K562 (cell line): ENCODE data around the gene EML3. TPM values are rescaled to one million over a fixed set of nuclear protein-coding genes. Genes with fewer than 3 reads are reported as not detected.
A peak's percentile ranks its signal among the peaks of the same experiment; 100 is the strongest.

Source experiments
- CREB1 ChIP-seq, 2 experiments: sonication (generic) in 1 of 2; formaldehyde crosslinking in 1 of 2; IDR thresholded peaks; 2 replicates each; pipeline versions ENCODE4 v1.6.1 to v1.8.0; 2012 to 2022; ENCODE audit warnings: inconsistent platforms in 1 of 2, mild to moderate bottlenecking in 1 of 2, missing genetic modification reagents in 1 of 2, moderate library complexity in 1 of 2
- CTBP1 ChIP-seq: fragments of 450-650 bp; IDR thresholded peaks from 2 replicates; pipeline ENCODE4 v1.6.1; 2016; ENCODE audit warnings: borderline replicate concordance
- PHB ChIP-seq: fragments of 250-450 bp; sonication (Bioruptor Pico); IDR thresholded peaks from 2 replicates; pipeline ENCODE4 v1.5.0; 2021
- PHF8 ChIP-seq: fragments of 200-600 bp; sonication (generic); IDR thresholded peaks from 2 replicates; pipeline ENCODE4 v1.6.1; 2012; ENCODE audit warnings: mixed run types, mild to moderate bottlenecking, inconsistent platforms, low read length, moderate library complexity, borderline replicate concordance
- SREBF1 ChIP-seq: fragments of 150-350 bp; IDR thresholded peaks from 2 replicates; pipeline ENCODE4 v1.6.1; 2014; ENCODE audit warnings: antibody characterized with exemption, low read depth, low read length, borderline replicate concordance
- ZFP36 ChIP-seq: fragments of 150-350 bp; IDR thresholded peaks from 2 replicates; pipeline ENCODE4 v1.6.1; 2018; ENCODE audit warnings: low read length, low read depth; ENCODE audit not compliant: partially characterized antibody
- ZNF232 ChIP-seq: sonication (generic); formaldehyde crosslinking; IDR thresholded peaks from 2 replicates; pipeline ENCODE4 v1.8.0; 2022; ENCODE audit warnings: mild to moderate bottlenecking, missing genetic modification reagents
- ZNF311 ChIP-seq: fragments of 250-450 bp; sonication (Bioruptor Pico); IDR thresholded peaks from 2 replicates; pipeline ENCODE4 v1.4.0; 2020; ENCODE audit warnings: mild to moderate bottlenecking, moderate library complexity
- ZNF445 ChIP-seq: fragments of 250-450 bp; sonication (Bioruptor Pico); IDR thresholded peaks from 2 replicates; pipeline ENCODE4 v1.4.0; 2020; ENCODE audit warnings: low read depth, mild to moderate bottlenecking, moderate library complexity
- polyA plus RNA-seq, 8 experiments: library from polyadenylated mRNA; depleted of rRNA in 4 of 8; stranded (reverse) in 5 of 8; unstranded in 3 of 8; fragments of >200 nt; fragmentation: Nextera tagmentation in 2 of 8; fragmentation: Illumina TruSeq in 1 of 8; extraction: Ambion mirVana in 2 of 8; extraction: Trizol in 1 of 8; gene quantifications; 2 replicates each; pipeline versions ENCODE4 v1.2.1 to v1.2.3, GENCODE V29; 2011 to 2014; ENCODE audit warnings: inconsistent platforms in 1 of 8, missing spikeins in 1 of 8
- total RNA-seq, 7 experiments: library from RNA; depleted of rRNA in 6 of 7; stranded (reverse); fragments of >200 nt in 6 of 7; fragmentation: Illumina TruSeq in 2 of 7; extraction: Trizol in 2 of 7; gene quantifications; 2 replicates each; pipeline versions ENCODE4 v1.2.1 to v1.2.3, GENCODE V29; 2011 to 2021; ENCODE audit warnings: low replicate concordance in 1 of 7
- TF ChIP-seq, protein P1 (sequence below): fragments of 200-800 bp; sonication (Bioruptor generic); IDR thresholded peaks from 2 replicates; pipeline ENCODE4 v1.6.1; 2017; ENCODE audit warnings: missing genetic modification characterization, missing compliant biosample characterization
- TF ChIP-seq, protein P2 (sequence below), 2 experiments: fragments of 450-650 bp in 1 of 2; sonication (generic) in 1 of 2; formaldehyde crosslinking in 1 of 2; IDR thresholded peaks; 2 replicates each; pipeline versions ENCODE4 v1.7.1 to v1.9.0; 2016 to 2022; ENCODE audit warnings: inconsistent platforms in 1 of 2, mild to moderate bottlenecking in 1 of 2, missing genetic modification reagents in 1 of 2
- TF ChIP-seq, protein P3 (sequence below): sonication (generic); formaldehyde crosslinking; IDR thresholded peaks from 2 replicates; pipeline ENCODE4 v1.8.0; 2022; ENCODE audit warnings: mild to moderate bottlenecking, missing genetic modification reagents

EML3 gene
- total and polyA plus RNA-seq, 9 of the 15 experiments (the other 6 are each of a cell fraction or from before 2014, with no cell fraction given), result 0.32 to 90.5 (median 26.4) TPM

- TF ChIP-seq CREB1 (IDR thresholded peaks at IDR 0.05) (no peak), CREB1 (CRISPR knock-in tag; IDR thresholded peaks at IDR 0.05) (no peak; the same call in 1 of the 2 replicates), SREBF1 (no peak), CTBP1 (peak; percentile 55; the same call in 1 of the 2 replicates), ZNF232 (CRISPR knock-in tag) (no peak), ZNF445 (CRISPR knock-in tag) (no peak), PHB (no peak), ZFP36 (no peak), ZNF311 (no peak), PHF8 (no peak)
- TF ChIP-seq, protein P1, sequence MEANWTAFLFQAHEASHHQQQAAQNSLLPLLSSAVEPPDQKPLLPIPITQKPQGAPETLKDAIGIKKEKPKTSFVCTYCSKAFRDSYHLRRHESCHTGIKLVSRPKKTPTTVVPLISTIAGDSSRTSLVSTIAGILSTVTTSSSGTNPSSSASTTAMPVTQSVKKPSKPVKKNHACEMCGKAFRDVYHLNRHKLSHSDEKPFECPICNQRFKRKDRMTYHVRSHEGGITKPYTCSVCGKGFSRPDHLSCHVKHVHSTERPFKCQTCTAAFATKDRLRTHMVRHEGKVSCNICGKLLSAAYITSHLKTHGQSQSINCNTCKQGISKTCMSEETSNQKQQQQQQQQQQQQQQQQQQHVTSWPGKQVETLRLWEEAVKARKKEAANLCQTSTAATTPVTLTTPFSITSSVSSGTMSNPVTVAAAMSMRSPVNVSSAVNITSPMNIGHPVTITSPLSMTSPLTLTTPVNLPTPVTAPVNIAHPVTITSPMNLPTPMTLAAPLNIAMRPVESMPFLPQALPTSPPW (CRISPR knock-in tag), result peak; percentile 77
- TF ChIP-seq, protein P2, sequence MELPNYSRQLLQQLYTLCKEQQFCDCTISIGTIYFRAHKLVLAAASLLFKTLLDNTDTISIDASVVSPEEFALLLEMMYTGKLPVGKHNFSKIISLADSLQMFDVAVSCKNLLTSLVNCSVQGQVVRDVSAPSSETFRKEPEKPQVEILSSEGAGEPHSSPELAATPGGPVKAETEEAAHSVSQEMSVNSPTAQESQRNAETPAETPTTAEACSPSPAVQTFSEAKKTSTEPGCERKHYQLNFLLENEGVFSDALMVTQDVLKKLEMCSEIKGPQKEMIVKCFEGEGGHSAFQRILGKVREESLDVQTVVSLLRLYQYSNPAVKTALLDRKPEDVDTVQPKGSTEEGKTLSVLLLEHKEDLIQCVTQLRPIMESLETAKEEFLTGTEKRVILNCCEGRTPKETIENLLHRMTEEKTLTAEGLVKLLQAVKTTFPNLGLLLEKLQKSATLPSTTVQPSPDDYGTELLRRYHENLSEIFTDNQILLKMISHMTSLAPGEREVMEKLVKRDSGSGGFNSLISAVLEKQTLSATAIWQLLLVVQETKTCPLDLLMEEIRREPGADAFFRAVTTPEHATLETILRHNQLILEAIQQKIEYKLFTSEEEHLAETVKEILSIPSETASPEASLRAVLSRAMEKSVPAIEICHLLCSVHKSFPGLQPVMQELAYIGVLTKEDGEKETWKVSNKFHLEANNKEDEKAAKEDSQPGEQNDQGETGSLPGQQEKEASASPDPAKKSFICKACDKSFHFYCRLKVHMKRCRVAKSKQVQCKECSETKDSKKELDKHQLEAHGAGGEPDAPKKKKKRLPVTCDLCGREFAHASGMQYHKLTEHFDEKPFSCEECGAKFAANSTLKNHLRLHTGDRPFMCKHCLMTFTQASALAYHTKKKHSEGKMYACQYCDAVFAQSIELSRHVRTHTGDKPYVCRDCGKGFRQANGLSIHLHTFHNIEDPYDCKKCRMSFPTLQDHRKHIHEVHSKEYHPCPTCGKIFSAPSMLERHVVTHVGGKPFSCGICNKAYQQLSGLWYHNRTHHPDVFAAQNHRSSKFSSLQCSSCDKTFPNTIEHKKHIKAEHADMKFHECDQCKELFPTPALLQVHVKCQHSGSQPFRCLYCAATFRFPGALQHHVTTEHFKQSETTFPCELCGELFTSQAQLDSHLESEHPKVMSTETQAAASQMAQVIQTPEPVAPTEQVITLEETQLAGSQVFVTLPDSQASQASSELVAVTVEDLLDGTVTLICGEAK (IDR thresholded peaks at IDR 0.05), result no peak
- TF ChIP-seq, protein P2 (CRISPR knock-in tag; IDR thresholded peaks at IDR 0.05), result no peak
- TF ChIP-seq, protein P3, sequence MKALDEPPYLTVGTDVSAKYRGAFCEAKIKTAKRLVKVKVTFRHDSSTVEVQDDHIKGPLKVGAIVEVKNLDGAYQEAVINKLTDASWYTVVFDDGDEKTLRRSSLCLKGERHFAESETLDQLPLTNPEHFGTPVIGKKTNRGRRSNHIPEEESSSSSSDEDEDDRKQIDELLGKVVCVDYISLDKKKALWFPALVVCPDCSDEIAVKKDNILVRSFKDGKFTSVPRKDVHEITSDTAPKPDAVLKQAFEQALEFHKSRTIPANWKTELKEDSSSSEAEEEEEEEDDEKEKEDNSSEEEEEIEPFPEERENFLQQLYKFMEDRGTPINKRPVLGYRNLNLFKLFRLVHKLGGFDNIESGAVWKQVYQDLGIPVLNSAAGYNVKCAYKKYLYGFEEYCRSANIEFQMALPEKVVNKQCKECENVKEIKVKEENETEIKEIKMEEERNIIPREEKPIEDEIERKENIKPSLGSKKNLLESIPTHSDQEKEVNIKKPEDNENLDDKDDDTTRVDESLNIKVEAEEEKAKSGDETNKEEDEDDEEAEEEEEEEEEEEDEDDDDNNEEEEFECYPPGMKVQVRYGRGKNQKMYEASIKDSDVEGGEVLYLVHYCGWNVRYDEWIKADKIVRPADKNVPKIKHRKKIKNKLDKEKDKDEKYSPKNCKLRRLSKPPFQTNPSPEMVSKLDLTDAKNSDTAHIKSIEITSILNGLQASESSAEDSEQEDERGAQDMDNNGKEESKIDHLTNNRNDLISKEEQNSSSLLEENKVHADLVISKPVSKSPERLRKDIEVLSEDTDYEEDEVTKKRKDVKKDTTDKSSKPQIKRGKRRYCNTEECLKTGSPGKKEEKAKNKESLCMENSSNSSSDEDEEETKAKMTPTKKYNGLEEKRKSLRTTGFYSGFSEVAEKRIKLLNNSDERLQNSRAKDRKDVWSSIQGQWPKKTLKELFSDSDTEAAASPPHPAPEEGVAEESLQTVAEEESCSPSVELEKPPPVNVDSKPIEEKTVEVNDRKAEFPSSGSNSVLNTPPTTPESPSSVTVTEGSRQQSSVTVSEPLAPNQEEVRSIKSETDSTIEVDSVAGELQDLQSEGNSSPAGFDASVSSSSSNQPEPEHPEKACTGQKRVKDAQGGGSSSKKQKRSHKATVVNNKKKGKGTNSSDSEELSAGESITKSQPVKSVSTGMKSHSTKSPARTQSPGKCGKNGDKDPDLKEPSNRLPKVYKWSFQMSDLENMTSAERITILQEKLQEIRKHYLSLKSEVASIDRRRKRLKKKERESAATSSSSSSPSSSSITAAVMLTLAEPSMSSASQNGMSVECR (CRISPR knock-in tag), result no peak
Observed at GRCh38 chr11:62560566-62561103, 51.9 kb downstream of the EML3 start (continued).
